Adipocyte (in vitro differentiated cells): ENCODE results near the gene SLC9A8.

Source experiments
- DNase-seq: peaks from one replicate; pipeline ENCODE4 v3.0.0-alpha.2; 2015; ENCODE audit warnings: low read depth
- H3K27me3 ChIP-seq: replicated peaks from 2 replicates; pipeline ENCODE4 v1.7.0; 2013; ENCODE audit warnings: mild to moderate bottlenecking, low read length, moderate library complexity; ENCODE audit not compliant: control insufficient read depth, insufficient read depth
- H3K36me3 ChIP-seq: 2 replicates; pipeline ENCODE4 v1.7.0; 2013; ENCODE audit warnings: low read length, mild to moderate bottlenecking, moderate library complexity; ENCODE audit not compliant: control insufficient read depth, insufficient read depth, severe bottlenecking
- H3K4me1 ChIP-seq: 2 replicates; pipeline ENCODE4 v1.7.0; 2013; ENCODE audit warnings: mild to moderate bottlenecking, low read length, moderate library complexity; ENCODE audit not compliant: control insufficient read depth, insufficient read depth
- H3K4me3 ChIP-seq: 2 replicates; pipeline ENCODE4 v1.7.0; 2013; ENCODE audit warnings: mild to moderate bottlenecking, low read length, moderate library complexity
- H3K9ac ChIP-seq: 2 replicates; pipeline ENCODE4 v1.7.0; 2013; ENCODE audit warnings: mild to moderate bottlenecking, low read length, moderate library complexity
- H3K9me3 ChIP-seq: 2 replicates; pipeline ENCODE4 v1.7.0; 2013; ENCODE audit warnings: mild to moderate bottlenecking, low read length, moderate library complexity; ENCODE audit not compliant: control insufficient read depth

Gene SLC9A8

DNA sequence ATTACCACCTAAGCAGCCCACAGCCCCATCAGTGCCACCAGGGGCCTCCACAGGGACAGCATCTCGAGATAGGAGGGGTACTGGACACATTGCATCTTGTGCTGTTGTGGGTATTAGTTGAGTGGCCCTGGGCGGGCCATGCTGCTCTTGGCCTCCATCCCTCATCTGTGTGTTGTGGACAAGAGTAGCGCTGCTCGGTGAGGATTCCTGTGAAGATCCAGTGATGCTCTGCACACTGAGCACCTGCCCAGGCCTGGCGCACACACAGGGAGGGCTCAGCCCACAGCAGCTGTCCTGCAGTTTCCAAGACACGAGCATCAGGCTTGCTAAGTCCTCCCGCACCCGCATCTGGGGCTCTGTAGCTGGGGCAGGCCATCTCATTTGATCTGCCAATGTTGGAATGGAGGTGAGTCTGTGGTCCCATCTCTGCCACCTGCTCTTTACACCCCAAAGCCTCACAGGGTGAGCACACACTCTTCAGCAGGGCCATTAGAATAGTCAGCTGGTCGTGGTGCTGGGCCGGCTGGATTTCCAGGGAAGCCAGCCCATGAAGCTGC lies 70.7 kb downstream of the SLC9A8 start:
- no peak overlapping the region for H3K4me3 ChIP-seq
- no peak overlapping the region for H3K9ac ChIP-seq
- no peak for DNase-seq
- H3K27me3 ChIP-seq, result no peaks in the 10 kb centered on the region
- H3K4me1 ChIP-seq, result peaks cover 12% of the 10 kb centered on the region
- H3K9me3 ChIP-seq, result no peaks in the 10 kb centered on the region
- H3K36me3 ChIP-seq, result peaks cover 41% of the 10 kb centered on the region

DNA sequence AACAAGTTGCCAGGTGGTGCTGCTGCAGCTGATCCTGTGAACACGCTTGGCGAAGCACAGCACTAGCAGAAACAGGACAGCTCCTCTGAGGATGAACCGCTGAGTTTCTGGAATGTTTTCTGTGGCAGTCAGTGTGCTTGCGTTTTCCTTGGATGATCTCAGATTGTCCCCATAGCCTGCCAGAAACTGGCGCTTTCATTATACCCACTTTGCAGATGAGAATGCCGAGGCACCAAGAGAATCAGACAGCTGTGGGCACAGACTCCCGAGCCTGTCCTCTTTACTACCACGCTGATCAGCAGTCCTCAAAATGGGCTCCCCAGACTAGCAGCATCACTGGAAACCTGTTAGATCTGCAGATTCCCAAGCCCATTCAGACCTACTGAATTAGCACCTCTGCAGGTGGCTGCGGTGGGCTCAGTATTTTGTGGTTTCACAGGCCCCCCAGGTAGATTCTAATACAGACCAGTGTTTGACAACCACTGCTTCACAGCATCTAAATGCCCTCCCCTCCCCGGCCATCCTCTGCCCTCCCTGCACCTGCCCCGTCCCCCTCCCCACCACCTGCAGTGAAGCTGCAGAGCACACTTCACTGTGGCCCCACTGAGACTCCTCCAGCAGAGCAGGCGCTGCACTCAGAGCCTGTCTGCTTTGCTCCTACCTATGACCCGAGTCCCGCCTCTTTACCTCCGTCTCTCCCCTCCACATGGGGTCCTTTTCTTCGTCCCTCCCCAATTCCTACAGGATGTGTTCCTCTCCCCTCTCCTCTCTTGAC lies 73.1 kb downstream of the SLC9A8 start:
- Histone ChIP-seq H3K4me3 (no peak overlapping the region), H3K4me1 (peaks cover 12% of the 10 kb centered on the region), H3K9me3 (no peaks in the 10 kb centered on the region), H3K9ac (no peak overlapping the region), H3K36me3 (peaks cover 42% of the 10 kb centered on the region), H3K27me3 (no peaks in the 10 kb centered on the region)
- no peak for DNase-seq

DNA sequence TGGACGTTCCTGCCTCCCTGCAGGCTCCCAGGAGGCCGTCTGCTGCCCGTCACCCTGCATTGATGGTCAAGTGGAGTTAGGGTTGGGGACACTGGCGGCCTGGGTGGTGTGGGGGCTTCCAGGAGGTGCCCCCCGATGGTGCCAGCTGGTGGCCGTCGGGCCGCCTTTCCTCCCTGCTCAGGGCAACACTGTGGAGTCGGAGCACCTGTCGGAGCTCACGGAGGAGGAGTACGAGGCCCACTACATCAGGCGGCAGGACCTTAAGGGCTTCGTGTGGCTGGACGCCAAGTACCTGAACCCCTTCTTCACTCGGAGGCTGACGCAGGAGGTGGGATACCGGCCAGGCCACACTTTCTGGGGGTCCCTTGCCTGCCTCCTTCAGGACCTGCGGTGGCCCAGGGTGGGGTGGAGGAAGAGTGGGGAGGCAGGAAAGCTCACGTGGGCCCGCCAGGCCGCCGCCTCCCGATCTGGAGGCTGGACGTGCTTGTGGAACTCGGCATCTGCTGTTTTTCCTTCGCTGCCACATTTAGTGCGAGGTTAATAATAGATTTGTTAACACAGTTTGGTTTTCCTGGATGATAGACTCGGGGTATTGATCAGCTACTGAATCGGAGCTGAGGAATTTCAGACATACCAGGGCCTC lies 74.1 kb downstream of the SLC9A8 start:
- no peaks in the 10 kb centered on the region for H3K27me3 ChIP-seq
- H3K4me1 ChIP-seq, result peaks cover 12% of the 10 kb centered on the region
- no peaks in the 10 kb centered on the region for H3K9me3 ChIP-seq
- peaks cover 37% of the 10 kb centered on the region for H3K36me3 ChIP-seq
- no peak overlapping the region for H3K4me3 ChIP-seq
- peak overlapping the region; percentile 28 for H3K9ac ChIP-seq
- no peak for DNase-seq

DNA sequence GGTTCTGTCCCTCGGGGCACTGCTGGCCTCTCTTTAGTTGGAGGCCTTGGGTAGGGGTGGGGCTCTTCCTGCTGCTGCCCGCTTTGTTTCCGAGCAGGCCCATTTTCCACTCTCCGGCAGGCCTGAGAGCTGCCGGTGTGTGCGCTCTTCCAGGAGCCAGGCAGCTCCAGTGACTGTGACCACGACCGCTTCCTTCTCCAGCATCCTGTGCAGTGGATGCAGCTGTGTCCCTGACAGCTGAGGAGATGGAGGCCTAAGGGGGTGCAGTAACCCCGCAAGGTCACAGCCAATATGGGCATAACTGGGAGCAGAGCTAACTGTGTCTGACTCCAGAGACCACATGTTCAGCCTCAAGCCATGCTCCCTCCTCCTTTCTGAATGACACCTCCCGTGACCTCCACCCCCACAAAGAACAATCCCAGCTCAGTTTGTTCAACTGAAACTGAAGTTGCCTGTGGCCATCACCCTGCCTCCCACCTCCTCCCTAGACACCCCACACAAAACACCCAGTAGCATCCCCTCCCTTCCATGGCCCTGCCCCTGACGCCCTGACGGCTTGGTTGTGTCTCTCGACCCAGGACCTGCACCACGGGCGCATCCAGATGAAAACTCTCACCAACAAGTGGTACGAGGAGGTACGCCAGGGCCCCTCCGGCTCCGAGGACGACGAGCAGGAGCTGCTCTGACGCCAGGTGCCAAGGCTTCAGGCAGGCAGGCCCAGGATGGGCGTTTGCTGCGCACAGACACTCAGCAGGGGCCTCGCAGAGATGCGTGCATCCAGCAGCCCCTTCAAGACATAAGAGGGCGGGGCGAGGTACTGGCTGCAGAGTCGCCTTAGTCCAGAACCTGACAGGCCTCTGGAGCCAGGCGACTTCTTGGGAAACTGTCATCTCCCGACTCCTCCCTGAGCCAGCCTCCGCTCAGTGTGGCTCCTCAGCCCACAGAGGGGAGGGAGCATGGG lies 74.9 kb downstream of the SLC9A8 start:
- peaks cover 37% of the 10 kb centered on the region for H3K36me3 ChIP-seq
- peak overlapping the region; percentile 45 for H3K9ac ChIP-seq
- no peaks in the 10 kb centered on the region for H3K9me3 ChIP-seq
- no peak overlapping the region for H3K4me3 ChIP-seq
- H3K27me3 ChIP-seq, result no peaks in the 10 kb centered on the region
- H3K4me1 ChIP-seq, result peaks cover 17% of the 10 kb centered on the region
- peak; percentile 40 for DNase-seq

DNA sequence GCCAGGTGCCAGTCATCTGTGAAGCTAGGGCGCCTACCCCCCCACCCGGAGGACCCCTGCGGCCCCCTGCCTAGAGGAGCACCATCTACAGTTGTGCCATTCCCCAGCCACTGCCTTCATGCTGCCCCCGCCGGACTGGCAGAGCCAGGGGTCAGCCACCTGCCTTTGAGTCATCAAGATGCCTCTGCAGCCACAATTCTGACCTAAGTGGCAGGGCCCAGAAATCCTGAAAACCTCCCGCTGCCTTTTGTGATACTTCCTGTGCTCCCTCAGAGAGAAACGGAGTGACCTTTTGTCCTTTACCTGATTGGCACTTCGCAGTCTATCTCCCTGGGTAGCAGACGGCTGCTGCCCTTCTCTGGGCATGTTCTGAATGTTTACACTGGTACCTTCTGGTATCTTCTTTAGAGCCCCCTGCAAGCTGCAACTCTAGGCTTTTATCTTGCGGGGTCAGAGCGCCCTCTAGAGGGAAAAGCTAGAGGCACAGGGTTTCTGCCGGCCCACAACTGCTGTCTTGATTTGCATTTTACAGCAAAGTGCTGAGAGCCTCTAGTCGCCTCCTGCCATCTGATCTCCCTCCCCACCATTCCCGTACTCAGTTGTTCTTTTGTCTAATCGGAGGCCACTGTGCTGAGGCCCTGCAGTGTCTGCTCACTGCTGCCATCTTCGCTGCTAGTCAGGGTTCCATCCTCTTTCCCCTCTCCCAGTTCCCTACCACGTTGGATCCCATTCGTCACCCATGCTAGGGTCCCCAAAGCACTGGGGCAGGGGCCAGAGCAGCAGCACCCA lies 75.8 kb downstream of the SLC9A8 start:
- H3K36me3 ChIP-seq, result peaks cover 33% of the 10 kb centered on the region
- DNase-seq, result peak; percentile 83
- peaks cover 25% of the 10 kb centered on the region for H3K4me1 ChIP-seq
- H3K9me3 ChIP-seq, result no peaks in the 10 kb centered on the region
- H3K9ac ChIP-seq, result no peak overlapping the region
- no peaks in the 10 kb centered on the region for H3K27me3 ChIP-seq
- H3K4me3 ChIP-seq, result no peak overlapping the region

DNA sequence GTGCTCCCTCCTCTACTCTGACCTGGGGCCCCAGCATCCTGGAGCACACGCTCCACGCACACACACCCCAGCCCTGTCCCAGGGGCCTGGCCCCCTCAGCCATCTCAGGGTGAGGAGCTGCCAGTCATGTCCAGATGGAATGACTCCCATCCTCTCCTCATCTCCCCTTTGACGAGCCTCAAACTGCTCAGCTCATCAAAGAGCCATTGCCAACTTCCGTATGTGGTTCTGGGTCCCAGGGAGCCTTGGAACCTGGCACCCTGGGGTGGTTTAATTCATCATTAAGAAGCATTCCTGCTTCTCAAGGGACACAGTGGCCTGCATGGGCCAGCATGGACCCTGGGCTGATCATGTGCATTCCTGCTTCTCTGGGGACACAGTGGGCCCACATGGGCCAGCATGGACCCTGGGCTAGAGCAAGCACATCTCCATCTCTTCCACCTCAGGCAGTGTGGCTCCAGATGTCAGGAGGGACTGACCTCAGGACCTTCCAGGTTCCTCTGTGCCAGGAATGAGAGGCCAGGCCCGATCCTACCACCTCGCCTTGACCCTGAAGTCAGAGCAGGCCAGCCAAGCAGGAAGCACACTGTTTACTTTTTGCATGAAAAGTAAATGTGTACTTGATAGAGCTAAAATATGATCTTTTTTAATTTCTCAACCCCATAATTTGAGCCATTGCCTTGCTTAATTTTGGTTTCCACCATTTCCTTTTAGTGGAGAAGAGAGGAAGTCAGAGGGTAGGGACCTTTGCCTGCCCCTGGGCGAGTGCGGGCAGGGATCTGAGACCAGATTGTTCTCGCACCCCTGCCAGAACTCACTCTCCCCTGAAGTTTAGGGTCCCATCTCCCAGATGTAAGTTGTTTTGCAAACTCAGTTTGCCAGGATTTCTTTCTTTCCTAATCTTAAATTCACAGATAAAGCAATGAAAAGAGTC lies 76.6 kb downstream of the SLC9A8 start:
- Histone ChIP-seq H3K27me3 (no peaks in the 10 kb centered on the region), H3K9ac (peak overlapping the region; percentile 19), H3K36me3 (peaks cover 27% of the 10 kb centered on the region), H3K4me1 (peaks cover 33% of the 10 kb centered on the region), H3K4me3 (no peak overlapping the region), H3K9me3 (no peaks in the 10 kb centered on the region)
- no peak for DNase-seq

DNA sequence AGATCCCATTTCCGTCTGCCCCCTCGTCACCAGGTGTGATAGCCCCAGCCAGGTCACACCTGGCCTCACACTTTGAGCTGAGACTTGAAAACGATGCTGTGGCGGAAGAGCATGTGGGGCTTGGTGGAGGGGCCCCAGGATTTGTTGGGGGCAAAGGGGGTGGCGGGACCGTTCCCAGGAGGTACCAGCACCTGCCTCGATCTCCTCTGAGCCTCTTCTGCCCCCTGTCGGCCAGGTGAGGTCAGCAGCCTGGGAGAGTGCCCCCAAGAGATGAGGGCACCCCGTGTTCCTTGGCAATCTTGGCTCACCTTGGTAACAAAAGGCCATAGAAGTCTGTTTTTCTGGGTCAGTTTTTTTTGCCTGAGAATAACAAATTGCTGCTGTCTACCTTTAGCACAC lies 77.3 kb downstream of the SLC9A8 start:
- Histone ChIP-seq H3K9me3 (no peaks in the 10 kb centered on the region), H3K9ac (no peak overlapping the region), H3K4me1 (peaks cover 36% of the 10 kb centered on the region), H3K27me3 (no peaks in the 10 kb centered on the region), H3K36me3 (peaks cover 22% of the 10 kb centered on the region), H3K4me3 (no peak overlapping the region)
- no peak for DNase-seq

DNA sequence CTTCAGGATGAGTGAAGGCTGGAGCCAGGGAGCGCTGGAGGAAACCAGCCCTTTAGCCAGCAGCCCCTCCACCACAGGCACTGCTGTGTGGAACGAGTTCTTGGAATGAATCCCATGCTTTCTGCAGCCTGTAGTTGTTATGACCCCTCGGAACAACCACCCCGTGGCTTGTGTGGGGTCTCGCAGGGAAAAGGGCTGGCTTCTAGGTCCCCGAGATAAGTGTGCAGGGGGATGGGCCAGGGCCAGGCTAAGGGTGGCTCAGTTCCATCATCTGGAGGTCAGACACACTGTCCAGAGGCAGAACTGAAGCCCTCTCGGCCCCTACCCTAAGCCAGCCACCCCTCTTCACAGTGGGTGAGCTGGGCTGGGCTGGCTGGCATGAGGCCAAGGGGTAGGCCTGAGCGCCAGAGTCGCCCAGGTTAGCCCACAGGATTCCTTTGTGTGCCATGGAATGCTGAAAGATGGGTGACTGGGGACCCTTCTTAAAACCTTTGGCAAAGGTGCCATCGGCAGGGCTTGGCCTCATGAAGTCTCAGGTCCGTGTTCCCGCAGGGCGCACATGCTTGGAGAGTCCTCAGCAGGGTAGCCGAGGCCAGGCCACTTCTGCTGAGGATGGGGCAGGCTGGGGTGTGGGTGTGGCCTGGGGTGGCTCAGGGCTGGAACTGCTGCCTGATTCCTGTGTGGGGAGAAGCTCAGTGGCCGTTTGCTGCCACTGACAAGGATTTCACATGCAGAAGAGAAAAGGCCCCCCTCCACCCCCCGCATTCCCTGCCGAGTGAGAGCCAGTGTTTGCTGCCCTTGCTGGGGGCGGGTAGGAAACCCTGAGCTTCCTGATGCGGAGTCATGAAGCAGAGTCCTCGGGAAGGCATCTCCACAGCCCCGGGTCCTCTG lies 78.1 kb downstream of the SLC9A8 start:
- no peak overlapping the region for H3K9ac ChIP-seq
- H3K4me3 ChIP-seq, result no peak overlapping the region
- no peak for DNase-seq
- H3K36me3 ChIP-seq, result peaks cover 15% of the 10 kb centered on the region
- H3K9me3 ChIP-seq, result no peaks in the 10 kb centered on the region
- no peaks in the 10 kb centered on the region for H3K27me3 ChIP-seq
- H3K4me1 ChIP-seq, result peaks cover 39% of the 10 kb centered on the region

DNA sequence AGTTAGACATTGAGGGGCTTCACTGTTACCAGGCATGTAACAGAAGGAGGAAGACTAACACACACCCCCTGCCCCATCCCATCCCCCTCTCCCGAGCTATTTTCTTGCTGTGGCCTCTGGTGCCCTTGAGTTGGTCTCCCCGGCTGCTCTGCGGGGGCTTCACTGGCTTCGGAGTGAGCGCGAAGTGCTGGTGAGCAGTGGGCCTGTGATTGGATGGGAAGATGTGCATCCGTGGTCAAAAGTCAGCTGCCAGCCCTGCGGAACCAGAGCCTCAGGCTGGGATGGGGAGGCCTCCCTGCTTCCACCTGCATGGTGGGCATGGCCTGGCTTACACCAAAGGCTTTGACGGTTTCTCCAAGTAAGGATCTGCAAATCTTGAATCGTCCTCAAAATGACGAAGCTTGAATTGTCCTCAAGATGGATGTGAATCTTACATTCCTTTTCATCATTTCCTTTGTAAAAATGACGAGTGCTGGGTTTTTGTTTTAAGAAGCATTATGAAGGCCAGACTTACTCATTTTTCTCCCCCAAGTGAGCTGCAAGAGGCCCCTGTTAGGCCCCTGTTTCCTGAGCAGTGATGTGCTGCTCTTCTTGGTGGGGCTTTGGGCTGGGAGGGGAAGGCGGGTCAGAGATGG lies 79.0 kb downstream of the SLC9A8 start:
- H3K4me1 ChIP-seq, result peaks cover 47% of the 10 kb centered on the region
- no peak for DNase-seq

More for the DNA sequence above, 79.0 kb downstream of the SLC9A8 start:
- peaks cover 10% of the 10 kb centered on the region for H3K36me3 ChIP-seq
- no peaks in the 10 kb centered on the region for H3K27me3 ChIP-seq
- H3K9me3 ChIP-seq, result no peaks in the 10 kb centered on the region
- H3K9ac ChIP-seq, result no peak overlapping the region
- H3K4me3 ChIP-seq, result no peak overlapping the region
